GM12875 (cell line): ENCODE measurements around the gene ZMYM2.

Experiments
- H3K4me3 ChIP-seq: one replicate; pipeline ENCODE4 v1.5.1; 2011; ENCODE audit warnings: low read depth, low read length, control low read depth
- TF ChIP-seq, protein P1 (sequence below): IDR thresholded peaks from 2 replicates; pipeline ENCODE4 v1.5.1; 2011; ENCODE audit warnings: low read depth, mild to moderate bottlenecking, control low read depth, inconsistent platforms, low read length, moderate library complexity, borderline replicate concordance; ENCODE audit not compliant: insufficient read depth

ZMYM2 gene

DNA sequence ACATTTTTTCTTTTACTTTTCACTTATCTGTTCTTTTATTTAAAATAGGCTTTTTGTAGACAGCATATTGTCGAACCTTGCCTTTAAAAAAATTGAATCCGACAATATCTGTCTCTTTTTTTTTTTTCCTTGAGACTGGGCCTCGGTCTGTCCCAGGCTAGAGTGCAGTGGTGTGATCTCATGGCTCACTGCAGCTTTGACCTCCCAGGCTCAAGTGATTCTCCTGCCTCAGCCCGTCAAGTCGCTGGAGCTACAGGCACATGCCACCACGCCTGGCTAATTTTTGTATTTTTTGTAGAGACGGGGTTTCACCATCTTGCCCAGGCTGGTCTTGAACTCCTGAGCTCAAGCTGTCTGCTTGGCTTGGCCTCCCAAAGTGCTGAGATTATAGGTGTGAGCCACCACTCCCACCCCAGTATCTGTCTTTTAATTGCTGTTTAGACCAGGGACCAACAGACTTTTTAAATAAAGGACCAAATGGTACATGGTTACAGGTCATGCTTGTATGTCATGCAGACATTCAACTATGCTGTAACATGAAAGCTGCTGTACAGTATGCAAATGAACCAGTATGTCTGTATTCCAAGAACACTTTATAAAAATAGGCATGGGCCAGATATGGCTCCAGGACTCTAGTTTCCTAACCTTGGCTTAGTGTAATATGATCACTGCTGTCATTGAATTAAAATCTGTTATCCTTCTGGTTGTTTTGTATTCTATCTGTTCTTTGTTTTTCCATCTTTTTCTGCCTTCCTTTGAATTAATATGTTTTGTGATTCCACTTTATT, 122.0 kb downstream of the ZMYM2 start:
- TF ChIP-seq, protein P1, sequence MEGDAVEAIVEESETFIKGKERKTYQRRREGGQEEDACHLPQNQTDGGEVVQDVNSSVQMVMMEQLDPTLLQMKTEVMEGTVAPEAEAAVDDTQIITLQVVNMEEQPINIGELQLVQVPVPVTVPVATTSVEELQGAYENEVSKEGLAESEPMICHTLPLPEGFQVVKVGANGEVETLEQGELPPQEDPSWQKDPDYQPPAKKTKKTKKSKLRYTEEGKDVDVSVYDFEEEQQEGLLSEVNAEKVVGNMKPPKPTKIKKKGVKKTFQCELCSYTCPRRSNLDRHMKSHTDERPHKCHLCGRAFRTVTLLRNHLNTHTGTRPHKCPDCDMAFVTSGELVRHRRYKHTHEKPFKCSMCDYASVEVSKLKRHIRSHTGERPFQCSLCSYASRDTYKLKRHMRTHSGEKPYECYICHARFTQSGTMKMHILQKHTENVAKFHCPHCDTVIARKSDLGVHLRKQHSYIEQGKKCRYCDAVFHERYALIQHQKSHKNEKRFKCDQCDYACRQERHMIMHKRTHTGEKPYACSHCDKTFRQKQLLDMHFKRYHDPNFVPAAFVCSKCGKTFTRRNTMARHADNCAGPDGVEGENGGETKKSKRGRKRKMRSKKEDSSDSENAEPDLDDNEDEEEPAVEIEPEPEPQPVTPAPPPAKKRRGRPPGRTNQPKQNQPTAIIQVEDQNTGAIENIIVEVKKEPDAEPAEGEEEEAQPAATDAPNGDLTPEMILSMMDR: no peak
- no peak overlapping the region for H3K4me3 ChIP-seq

DNA sequence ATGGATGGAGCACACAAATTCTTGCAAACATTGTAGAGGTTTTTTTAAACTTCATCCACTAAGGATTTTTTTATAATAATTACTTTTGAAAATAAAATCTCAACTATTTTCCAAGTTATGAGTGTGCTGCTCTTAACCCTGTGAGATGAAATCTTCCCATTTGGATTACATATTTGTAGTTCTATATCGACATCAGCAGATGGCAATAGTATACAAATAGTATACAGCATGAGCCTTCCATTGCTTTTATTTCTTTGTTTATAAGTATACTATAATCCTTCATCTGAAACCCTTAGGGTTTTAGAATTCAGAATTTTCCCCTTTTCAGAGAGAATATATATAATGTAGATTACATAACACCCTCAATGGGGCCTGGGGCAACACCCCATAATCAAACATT, 131.8 kb downstream of the ZMYM2 start:
- no peak overlapping the region for H3K4me3 ChIP-seq
- TF ChIP-seq, protein P1: no peak

DNA sequence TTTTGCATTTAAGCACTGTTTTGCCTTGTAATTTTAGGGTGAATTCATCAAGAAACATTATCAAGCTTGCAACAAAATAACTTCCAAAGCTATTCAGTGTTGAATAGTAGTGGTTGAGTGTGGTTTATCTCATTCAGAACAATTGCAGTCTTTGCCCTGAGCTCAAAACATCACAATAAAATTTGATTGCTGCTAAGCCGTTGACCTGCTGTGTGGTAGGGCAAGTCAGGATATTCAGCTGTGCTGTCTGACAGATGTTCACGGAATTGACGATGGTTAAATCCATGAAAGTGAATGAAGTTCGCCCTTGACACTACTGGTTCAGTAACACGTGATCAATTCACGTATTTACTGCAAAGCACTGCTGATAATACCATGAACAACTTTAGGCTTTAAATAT, 135.4 kb downstream of the ZMYM2 start:
- TF ChIP-seq, protein P1: no peak
- H3K4me3 ChIP-seq: no peak overlapping the region

DNA sequence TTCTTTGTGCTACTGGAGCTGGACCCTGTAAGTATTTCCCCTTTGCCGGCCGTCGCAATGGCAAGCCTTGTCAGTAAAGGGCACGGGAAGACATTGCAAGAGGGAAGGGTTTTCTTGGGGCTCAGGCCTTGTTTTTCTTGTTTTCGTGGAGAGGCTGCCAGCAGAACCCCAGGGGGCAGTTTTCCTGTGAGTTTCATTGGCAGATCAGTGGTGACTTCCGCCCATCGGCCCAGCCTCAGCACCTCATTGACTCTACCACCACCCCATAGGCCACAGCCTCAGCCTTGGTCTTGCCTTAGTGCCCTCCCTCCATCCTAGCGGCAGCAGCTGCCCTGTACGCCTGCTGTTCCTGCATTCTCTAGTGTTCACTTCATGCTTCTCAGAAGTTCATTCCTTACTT, 140.8 kb downstream of the ZMYM2 start:
- H3K4me3 ChIP-seq: no peak overlapping the region
- TF ChIP-seq, protein P1: no peak

DNA sequence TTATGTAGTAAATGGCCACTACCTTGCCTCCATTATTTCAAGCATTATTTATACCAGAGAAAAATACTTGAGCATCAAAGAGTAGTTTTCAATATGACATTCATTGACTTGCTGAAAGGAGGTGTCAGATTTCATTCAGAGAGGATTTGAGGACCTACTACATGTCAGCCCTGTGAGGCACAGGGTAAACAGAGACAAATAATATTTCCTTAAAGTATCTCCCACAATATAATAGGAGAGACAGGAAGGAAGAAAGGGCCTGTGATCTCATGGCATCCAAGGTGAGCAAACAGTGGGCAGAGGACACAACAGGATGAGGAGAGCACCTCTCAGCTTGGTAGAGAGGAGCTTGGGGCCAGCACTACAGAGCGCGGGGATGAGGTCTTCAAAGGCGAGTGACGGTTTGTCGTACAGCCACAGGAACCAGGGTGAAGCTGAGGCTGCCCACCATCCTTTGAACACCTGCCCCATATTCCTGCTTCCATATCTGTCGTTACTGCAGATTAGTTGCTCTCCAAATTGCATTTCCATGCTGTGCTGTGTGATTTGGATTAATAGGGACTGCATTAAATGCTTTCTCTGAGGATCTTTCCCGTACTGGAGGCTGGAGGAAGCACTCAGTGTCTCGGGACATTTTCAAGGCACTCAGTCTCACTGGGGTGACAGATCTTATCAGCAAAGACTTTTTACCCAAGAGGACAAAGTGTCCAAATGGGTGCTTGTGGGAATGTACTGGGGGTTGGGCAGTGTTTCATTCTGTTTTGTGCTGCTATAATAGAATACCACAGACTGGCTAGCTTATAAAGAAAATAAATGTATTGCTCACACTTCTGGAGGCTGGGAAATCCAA, 143.2 kb downstream of the ZMYM2 start:
- TF ChIP-seq, protein P1: no peak
- no peak overlapping the region for H3K4me3 ChIP-seq

- TF ChIP-seq, protein P1: no peak
- no peak overlapping the region for H3K4me3 ChIP-seq
Measured at GRCh38 chr13:20102525-20103180, 144.1 kb downstream of the ZMYM2 start.
